Loucy (cell line): ENCODE data around the gene SIK1.
"Not testable (repeated sequence)": the region's sequence is repeated elsewhere in the genome, so short reads cannot be mapped to it uniquely, and the experiment has no call there.

Experiments used
- H2AFZ ChIP-seq: fragments of 200-600 bp; sonication (generic); 2 replicates; pipeline ENCODE4 v1.6.0; 2016; ENCODE audit warnings: antibody characterized with exemption, mild to moderate bottlenecking, low read length, moderate library complexity
- H3F3A ChIP-seq: fragments of 200-600 bp; 2 replicates; pipeline ENCODE4 v1.6.0; 2016; ENCODE audit warnings: antibody characterized with exemption, low read depth, mild to moderate bottlenecking
- H3K27me3 ChIP-seq: fragments of 200-600 bp; sonication (generic); 2 replicates; pipeline ENCODE4 v1.6.1; 2014; ENCODE audit warnings: low read length, mild to moderate bottlenecking; ENCODE audit not compliant: insufficient read depth, poor library complexity, severe bottlenecking
- H3K36me3 ChIP-seq: fragments of 200-600 bp; sonication (generic); 2 replicates; pipeline ENCODE4 v1.6.1; 2016; ENCODE audit warnings: low read length; ENCODE audit not compliant: insufficient read depth
- H3K4me1 ChIP-seq: fragments of 200-600 bp; sonication (generic); 2 replicates; pipeline ENCODE4 v1.5.1; 2014; ENCODE audit warnings: low read length, mild to moderate bottlenecking; ENCODE audit not compliant: insufficient read depth, poor library complexity, severe bottlenecking
- H3K4me2 ChIP-seq: fragments of 200-600 bp; sonication (generic); 2 replicates; pipeline ENCODE4 v1.6.0; 2014; ENCODE audit warnings: antibody characterized with exemption, low read length, low read depth, mild to moderate bottlenecking; ENCODE audit not compliant: poor library complexity, severe bottlenecking
- H3K4me3 ChIP-seq: fragments of 200-600 bp; sonication (generic); 2 replicates; pipeline ENCODE4 v1.5.1; 2014; ENCODE audit warnings: low read length, mild to moderate bottlenecking, mixed read lengths; ENCODE audit not compliant: poor library complexity, severe bottlenecking
- H3K79me2 ChIP-seq: fragments of 200-600 bp; sonication (generic); 2 replicates; pipeline ENCODE4 v1.6.1; 2014; ENCODE audit warnings: low read length; ENCODE audit not compliant: insufficient read depth
- H3K9ac ChIP-seq: fragments of 200-600 bp; sonication (generic); 2 replicates; pipeline ENCODE4 v1.6.0; 2014; ENCODE audit warnings: mild to moderate bottlenecking, low read depth, low read length, moderate library complexity; ENCODE audit not compliant: poor library complexity, severe bottlenecking
- H3K9me2 ChIP-seq: fragments of 200-600 bp; sonication (generic); replicated peaks from 2 replicates; pipeline ENCODE4 v1.6.1; 2016; ENCODE audit warnings: low read depth, low read length, mixed read lengths
- H3K9me3 ChIP-seq: fragments of 200-600 bp; sonication (generic); 2 replicates; pipeline ENCODE4 v1.6.1; 2014; ENCODE audit warnings: mild to moderate bottlenecking, antibody characterized with exemption, low read length, low read depth; ENCODE audit not compliant: insufficient read depth
- H4K20me1 ChIP-seq: fragments of 200-600 bp; sonication (generic); 2 replicates; pipeline ENCODE4 v1.6.0; 2014; ENCODE audit warnings: antibody characterized with exemption, low read length, mild to moderate bottlenecking; ENCODE audit not compliant: insufficient read depth, poor library complexity, severe bottlenecking

SIK1 gene

GRCh38 chr21:43462932-43463331 is 36.0 kb upstream of the SIK1 start:
- not testable (repeated sequence) for H3K27me3 ChIP-seq, H3K79me2 ChIP-seq, H3K9me2 ChIP-seq, H3K4me1 ChIP-seq, H3F3A ChIP-seq, H3K9me3 ChIP-seq, H3K4me3 ChIP-seq, H3K9ac ChIP-seq, H2AFZ ChIP-seq, H3K36me3 ChIP-seq, H4K20me1 ChIP-seq, H3K4me2 ChIP-seq

- not testable (repeated sequence) for H3K9me2 ChIP-seq, H2AFZ ChIP-seq, H3K27me3 ChIP-seq, H3K4me1 ChIP-seq, H3K9ac ChIP-seq, H3K36me3 ChIP-seq, H3K9me3 ChIP-seq, H4K20me1 ChIP-seq, H3K4me3 ChIP-seq, H3K4me2 ChIP-seq, H3F3A ChIP-seq, H3K79me2 ChIP-seq
These were observed 33.5 kb upstream of the SIK1 start for GRCh38 chr21:43460475-43460874.

DNA sequence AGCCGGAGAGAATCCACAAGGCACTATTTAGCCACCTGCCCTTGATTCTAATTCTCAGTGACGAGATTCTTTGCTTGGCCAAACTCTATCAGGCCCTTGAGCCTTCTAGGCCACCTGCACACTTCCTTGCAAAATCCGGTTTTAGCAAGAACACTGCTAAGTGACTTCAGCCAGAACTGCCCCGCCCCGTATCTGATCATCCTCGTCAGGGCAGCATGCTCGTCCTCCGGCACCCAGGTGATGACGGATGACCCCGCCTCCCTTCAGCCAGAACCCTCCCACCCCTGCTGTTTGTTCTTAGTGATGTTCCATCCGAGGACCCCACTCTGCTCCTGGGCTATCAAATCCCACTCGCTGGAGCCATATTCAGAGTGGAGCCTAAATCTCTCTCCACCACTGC is 32.1 kb upstream of the SIK1 start:
- H3K36me3 ChIP-seq, H3K9ac ChIP-seq, H3K4me3 ChIP-seq, H3K9me2 ChIP-seq, H3K79me2 ChIP-seq, H3K27me3 ChIP-seq, H3K9me3 ChIP-seq, H2AFZ ChIP-seq, H3K4me1 ChIP-seq, H3K4me2 ChIP-seq, H3F3A ChIP-seq, H4K20me1 ChIP-seq: not testable (repeated sequence)

DNA sequence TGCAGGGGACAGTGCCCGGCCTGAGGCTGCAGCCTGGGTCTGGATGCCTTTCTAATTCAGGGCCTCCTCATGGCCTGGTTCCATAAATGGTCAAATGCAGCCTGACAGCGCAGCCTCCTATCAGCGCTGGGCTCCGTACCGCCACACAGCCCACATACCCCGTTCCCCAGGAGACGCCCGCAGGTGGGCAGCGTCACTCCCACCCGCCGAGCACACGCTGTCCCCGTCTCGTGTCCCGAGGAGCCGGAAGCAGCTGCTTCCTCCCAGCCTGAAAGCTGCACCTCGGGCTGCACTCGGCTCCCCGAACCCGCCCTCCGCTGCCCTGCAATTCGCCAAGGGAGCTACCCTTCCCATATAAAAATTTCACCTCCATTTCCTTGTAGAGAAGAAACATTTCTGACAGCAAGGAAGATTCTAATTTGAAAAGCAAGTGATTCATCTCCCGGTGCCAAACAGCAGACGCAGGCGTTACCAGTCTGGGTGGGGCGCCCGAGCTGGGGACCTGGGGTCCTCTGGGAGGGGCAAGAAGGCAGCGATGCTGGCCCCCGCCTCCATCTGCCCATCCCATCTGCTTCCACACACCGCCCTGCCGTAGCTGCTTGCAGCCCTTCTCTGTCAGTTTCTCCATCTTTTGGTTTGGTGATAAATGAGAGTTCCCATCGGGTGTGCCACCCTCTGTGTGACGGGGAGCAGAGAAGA is 29.8 kb upstream of the SIK1 start:
- H3K9me2 ChIP-seq, H3K4me3 ChIP-seq, H3K9me3 ChIP-seq, H3K36me3 ChIP-seq, H3K9ac ChIP-seq, H3K27me3 ChIP-seq, H3K4me1 ChIP-seq, H3K79me2 ChIP-seq, H4K20me1 ChIP-seq, H2AFZ ChIP-seq, H3K4me2 ChIP-seq, H3F3A ChIP-seq: not testable (repeated sequence)

DNA sequence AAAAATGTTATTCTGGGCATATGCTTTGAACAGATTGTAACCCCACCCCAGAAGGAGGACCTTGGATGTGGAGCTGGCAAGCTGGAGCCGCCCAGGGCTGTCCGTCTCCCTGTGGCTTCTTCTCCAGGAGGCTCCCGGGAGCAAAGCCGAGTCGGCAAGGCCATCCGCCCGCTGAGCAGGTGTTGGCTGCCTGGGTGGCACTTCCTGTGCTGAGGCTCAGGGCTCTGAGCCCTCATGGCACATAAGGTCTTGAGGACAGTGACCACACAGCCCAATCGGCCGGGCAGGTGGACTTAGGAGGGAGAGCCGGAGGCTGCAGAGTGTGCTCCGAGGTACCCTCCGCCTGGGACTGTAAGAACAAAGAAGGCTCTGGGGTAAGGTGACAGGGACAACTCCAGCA is 28.8 kb upstream of the SIK1 start:
- H3K79me2 ChIP-seq, H3K36me3 ChIP-seq, H4K20me1 ChIP-seq, H3K9ac ChIP-seq, H3F3A ChIP-seq, H3K9me2 ChIP-seq, H3K9me3 ChIP-seq, H3K4me2 ChIP-seq, H2AFZ ChIP-seq, H3K4me3 ChIP-seq, H3K4me1 ChIP-seq, H3K27me3 ChIP-seq: not testable (repeated sequence)

DNA sequence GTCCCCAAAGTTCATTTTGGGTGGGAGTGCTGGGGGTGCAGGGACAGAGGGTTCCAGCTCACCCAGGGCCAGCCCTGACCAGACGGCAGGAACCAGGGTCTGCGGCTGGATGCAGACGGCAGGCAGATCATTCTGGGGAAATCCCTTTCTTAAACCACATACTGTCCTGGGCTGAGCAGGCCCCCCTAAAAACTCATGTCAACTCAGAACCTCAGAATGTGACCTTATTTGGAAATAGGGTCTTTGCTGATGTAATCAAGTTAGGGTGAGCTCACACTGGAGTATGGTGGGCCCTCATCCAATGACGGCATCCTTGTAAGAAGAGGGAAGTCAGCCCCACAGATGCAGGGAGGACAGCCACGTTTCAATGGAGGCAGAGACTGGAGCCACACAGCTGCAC is 27.2 kb upstream of the SIK1 start:
- not testable (repeated sequence) for H3K27me3 ChIP-seq, H4K20me1 ChIP-seq, H2AFZ ChIP-seq, H3K4me3 ChIP-seq, H3K9me3 ChIP-seq, H3K79me2 ChIP-seq, H3K36me3 ChIP-seq, H3K4me1 ChIP-seq, H3K4me2 ChIP-seq, H3F3A ChIP-seq, H3K9me2 ChIP-seq, H3K9ac ChIP-seq

DNA sequence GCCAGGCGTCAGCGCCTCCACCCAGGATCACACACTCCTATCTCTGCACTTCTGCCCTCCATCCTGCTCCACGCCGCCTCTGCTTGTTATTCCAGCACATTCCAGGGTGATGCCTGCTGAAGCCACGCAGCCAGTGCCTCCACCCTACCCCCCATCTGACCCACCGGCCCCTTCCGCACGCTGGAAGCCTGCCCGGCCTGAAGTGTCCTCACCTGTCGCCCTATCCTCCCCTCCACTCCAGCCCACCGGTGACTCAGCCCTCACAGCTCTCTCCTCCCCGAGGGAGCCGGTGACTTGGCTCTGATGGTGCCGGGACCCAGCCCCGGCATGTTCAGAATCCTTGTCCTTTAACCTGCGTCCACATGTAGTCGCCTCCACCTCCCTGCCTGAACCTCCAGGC is 24.9 kb upstream of the SIK1 start:
- not testable (repeated sequence) for H3K4me3 ChIP-seq, H4K20me1 ChIP-seq, H3F3A ChIP-seq, H3K9me3 ChIP-seq, H2AFZ ChIP-seq, H3K4me1 ChIP-seq, H3K9me2 ChIP-seq, H3K9ac ChIP-seq, H3K27me3 ChIP-seq, H3K79me2 ChIP-seq, H3K4me2 ChIP-seq, H3K36me3 ChIP-seq

DNA sequence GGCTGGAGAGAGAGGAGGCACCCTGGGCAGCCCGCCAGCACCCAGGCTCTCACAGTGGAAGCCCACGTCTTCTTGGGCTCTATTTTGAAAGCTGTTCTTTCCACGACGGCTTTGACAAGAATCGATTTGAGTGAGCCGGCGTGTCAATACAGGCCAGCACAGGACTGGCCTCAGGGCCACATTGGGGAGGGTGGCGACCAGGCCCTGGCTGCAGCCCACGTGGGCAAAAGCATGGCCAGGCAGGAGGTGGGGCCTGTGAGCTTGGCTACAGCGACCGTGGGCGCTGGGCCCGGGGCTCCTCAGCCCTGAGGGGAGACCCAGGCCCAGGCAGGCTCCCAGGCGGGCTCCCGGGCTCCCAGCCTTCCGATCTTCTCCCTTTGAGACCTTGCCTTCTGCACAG is 23.4 kb upstream of the SIK1 start:
- H3K36me3 ChIP-seq, H3K9me2 ChIP-seq, H2AFZ ChIP-seq, H3K4me1 ChIP-seq, H3K27me3 ChIP-seq, H3K9ac ChIP-seq, H3K9me3 ChIP-seq, H3F3A ChIP-seq, H4K20me1 ChIP-seq, H3K79me2 ChIP-seq, H3K4me3 ChIP-seq, H3K4me2 ChIP-seq: not testable (repeated sequence)
